ENCODE measurements around the gene GPR15LG.

GPR15LG gene

GRCh38 chr10:84214046-84214572, 40.5 kb downstream of the GPR15LG start:
- no peaks in the 10 kb centered on the region for H3K79me2 ChIP-seq (ENCODE audit: insufficient read depth, low read depth)
- H2AFZ ChIP-seq (ENCODE audit: low read depth) = no peak overlapping the region
- no peaks in the 10 kb centered on the region for H3K36me3 ChIP-seq (ENCODE audit: insufficient read depth)
- no peak overlapping the region for H3K4me2 ChIP-seq
- no peaks in the 10 kb centered on the region for H3K27me3 ChIP-seq (ENCODE audit: insufficient read depth, low read depth)
- no peak overlapping the region for H3K27ac ChIP-seq
- H3K9ac ChIP-seq = no peak overlapping the region
- TF ChIP-seq, protein P1, sequence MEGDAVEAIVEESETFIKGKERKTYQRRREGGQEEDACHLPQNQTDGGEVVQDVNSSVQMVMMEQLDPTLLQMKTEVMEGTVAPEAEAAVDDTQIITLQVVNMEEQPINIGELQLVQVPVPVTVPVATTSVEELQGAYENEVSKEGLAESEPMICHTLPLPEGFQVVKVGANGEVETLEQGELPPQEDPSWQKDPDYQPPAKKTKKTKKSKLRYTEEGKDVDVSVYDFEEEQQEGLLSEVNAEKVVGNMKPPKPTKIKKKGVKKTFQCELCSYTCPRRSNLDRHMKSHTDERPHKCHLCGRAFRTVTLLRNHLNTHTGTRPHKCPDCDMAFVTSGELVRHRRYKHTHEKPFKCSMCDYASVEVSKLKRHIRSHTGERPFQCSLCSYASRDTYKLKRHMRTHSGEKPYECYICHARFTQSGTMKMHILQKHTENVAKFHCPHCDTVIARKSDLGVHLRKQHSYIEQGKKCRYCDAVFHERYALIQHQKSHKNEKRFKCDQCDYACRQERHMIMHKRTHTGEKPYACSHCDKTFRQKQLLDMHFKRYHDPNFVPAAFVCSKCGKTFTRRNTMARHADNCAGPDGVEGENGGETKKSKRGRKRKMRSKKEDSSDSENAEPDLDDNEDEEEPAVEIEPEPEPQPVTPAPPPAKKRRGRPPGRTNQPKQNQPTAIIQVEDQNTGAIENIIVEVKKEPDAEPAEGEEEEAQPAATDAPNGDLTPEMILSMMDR (conservative IDR thresholded peaks at IDR 0.05; ENCODE audit: low read depth, low read length) = no peak
- H4K20me1 ChIP-seq (ENCODE audit: insufficient read depth) = no peaks in the 10 kb centered on the region
- H3K4me3 ChIP-seq (IDR thresholded peaks at IDR 0.05; ENCODE audit: insufficient read depth, low read depth, low read length) = no peak overlapping the region
- no peaks in the 10 kb centered on the region for H3K4me1 ChIP-seq (ENCODE audit: low read depth, poor library complexity, severe bottlenecking)

DNA sequence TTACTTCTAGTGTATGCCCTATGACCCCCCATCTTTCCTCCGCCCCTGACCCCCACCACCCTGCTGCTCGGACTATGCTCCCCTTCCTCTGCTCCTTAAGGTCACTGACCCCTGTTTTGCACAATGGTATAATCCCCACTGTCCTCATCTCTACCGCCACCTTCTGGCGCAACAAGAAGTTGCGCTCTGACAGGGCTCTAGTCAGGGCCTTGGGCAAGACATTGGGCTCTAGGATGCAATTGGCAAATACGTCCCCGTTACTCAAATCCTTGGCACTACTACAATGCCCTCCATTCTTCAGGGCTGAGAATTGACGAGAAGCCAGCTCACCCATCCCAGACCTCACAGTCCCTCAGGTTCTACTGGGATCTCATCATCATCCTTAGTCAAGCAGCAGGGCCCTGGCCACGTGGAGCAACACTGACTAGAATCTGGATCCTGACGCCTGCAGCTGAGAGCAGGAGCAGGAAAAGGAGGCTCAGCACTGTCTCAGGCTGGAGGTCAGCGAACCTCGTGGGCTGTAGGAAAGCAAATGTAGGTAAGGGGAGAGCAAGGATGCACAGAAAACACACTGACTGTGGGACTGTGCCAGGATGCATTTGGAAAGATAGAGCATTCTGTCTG, 41.1 kb downstream of the GPR15LG start:
- Histone ChIP-seq H2AFZ (ENCODE audit: low read depth) (no peak overlapping the region), H3K4me2 (no peak overlapping the region), H3K4me3 (IDR thresholded peaks at IDR 0.05; ENCODE audit: insufficient read depth, low read depth, low read length) (no peak overlapping the region), H3K27me3 (ENCODE audit: insufficient read depth, low read depth) (no peaks in the 10 kb centered on the region), H4K20me1 (ENCODE audit: insufficient read depth) (no peaks in the 10 kb centered on the region), H3K4me1 (ENCODE audit: low read depth, poor library complexity, severe bottlenecking) (no peaks in the 10 kb centered on the region), H3K36me3 (ENCODE audit: insufficient read depth) (no peaks in the 10 kb centered on the region), H3K79me2 (ENCODE audit: insufficient read depth, low read depth) (no peaks in the 10 kb centered on the region), H3K27ac (no peak overlapping the region), H3K9ac (no peak overlapping the region)
- TF ChIP-seq, protein P1 (conservative IDR thresholded peaks at IDR 0.05; ENCODE audit: low read depth, low read length) = peak; percentile 42; the same call in 1 of the 2 replicates

GRCh38 chr10:84216834-84217233, 43.2 kb downstream of the GPR15LG start:
- no peaks in the 10 kb centered on the region for H3K79me2 ChIP-seq (ENCODE audit: insufficient read depth, low read depth)
- no peaks in the 10 kb centered on the region for H3K36me3 ChIP-seq (ENCODE audit: insufficient read depth)
- H3K9ac ChIP-seq = no peak overlapping the region
- no peak overlapping the region for H3K4me3 ChIP-seq (IDR thresholded peaks at IDR 0.05; ENCODE audit: insufficient read depth, low read depth, low read length)
- no peak overlapping the region for H3K27ac ChIP-seq
- no peaks in the 10 kb centered on the region for H3K27me3 ChIP-seq (ENCODE audit: insufficient read depth, low read depth)
- TF ChIP-seq, protein P1 (conservative IDR thresholded peaks at IDR 0.05; ENCODE audit: low read depth, low read length) = no peak
- H2AFZ ChIP-seq (ENCODE audit: low read depth) = no peak overlapping the region
- no peaks in the 10 kb centered on the region for H3K4me1 ChIP-seq (ENCODE audit: low read depth, poor library complexity, severe bottlenecking)
- H3K4me2 ChIP-seq = no peak overlapping the region
- no peaks in the 10 kb centered on the region for H4K20me1 ChIP-seq (ENCODE audit: insufficient read depth)

- no peak overlapping the region for H2AFZ ChIP-seq (ENCODE audit: low read depth)
- H3K36me3 ChIP-seq (ENCODE audit: insufficient read depth) = no peaks in the 10 kb centered on the region
- TF ChIP-seq, protein P1 (conservative IDR thresholded peaks at IDR 0.05; ENCODE audit: low read depth, low read length) = no peak
- no peak overlapping the region for H3K4me2 ChIP-seq
- H3K9ac ChIP-seq = no peak overlapping the region
- no peaks in the 10 kb centered on the region for H3K79me2 ChIP-seq (ENCODE audit: insufficient read depth, low read depth)
- H3K27me3 ChIP-seq (ENCODE audit: insufficient read depth, low read depth) = no peaks in the 10 kb centered on the region
- no peak overlapping the region for H3K4me3 ChIP-seq (IDR thresholded peaks at IDR 0.05; ENCODE audit: insufficient read depth, low read depth, low read length)
- no peaks in the 10 kb centered on the region for H4K20me1 ChIP-seq (ENCODE audit: insufficient read depth)
- H3K27ac ChIP-seq = no peak overlapping the region
- no peaks in the 10 kb centered on the region for H3K4me1 ChIP-seq (ENCODE audit: low read depth, poor library complexity, severe bottlenecking)
These were observed 44.1 kb downstream of the GPR15LG start for GRCh38 chr10:84217746-84218145.
